AG09319 (cell line): ENCODE data around the gene DNAJC7.

Experiments used
- DNase-seq: peaks from one replicate; pipeline ENCODE4 v3.0.0-alpha.2; 2010; ENCODE audit warnings: low read depth; ENCODE audit errors: extremely low read depth
- TF ChIP-seq, protein P1 (sequence below): IDR thresholded peaks from 2 replicates; pipeline ENCODE4 v1.5.1; 2011; ENCODE audit warnings: low read depth, mild to moderate bottlenecking, inconsistent platforms, low read length, moderate library complexity

DNAJC7 gene

DNA sequence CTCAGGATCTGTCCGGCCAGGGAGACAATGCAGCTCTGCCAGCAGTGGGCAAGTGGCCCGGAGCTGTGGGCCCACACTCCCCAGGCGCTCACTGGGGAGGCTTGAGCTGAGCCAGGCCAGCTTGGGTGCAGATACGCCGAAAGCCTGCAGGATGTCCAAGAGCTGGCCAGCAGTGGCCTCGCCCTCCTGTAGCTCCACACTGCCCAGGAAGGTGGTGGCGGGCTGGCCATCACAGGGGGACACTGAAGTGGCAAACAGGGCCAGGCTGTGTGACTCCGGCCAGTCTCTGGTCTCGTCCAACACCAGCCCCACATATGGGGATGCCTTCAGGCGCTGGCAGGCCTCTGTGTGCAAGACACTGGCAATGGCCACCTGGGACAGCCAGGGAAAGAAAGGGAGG lies 23.6 kb upstream of the DNAJC7 start:
- DNase-seq: no peak
- TF ChIP-seq, protein P1, sequence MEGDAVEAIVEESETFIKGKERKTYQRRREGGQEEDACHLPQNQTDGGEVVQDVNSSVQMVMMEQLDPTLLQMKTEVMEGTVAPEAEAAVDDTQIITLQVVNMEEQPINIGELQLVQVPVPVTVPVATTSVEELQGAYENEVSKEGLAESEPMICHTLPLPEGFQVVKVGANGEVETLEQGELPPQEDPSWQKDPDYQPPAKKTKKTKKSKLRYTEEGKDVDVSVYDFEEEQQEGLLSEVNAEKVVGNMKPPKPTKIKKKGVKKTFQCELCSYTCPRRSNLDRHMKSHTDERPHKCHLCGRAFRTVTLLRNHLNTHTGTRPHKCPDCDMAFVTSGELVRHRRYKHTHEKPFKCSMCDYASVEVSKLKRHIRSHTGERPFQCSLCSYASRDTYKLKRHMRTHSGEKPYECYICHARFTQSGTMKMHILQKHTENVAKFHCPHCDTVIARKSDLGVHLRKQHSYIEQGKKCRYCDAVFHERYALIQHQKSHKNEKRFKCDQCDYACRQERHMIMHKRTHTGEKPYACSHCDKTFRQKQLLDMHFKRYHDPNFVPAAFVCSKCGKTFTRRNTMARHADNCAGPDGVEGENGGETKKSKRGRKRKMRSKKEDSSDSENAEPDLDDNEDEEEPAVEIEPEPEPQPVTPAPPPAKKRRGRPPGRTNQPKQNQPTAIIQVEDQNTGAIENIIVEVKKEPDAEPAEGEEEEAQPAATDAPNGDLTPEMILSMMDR: no peak

DNA sequence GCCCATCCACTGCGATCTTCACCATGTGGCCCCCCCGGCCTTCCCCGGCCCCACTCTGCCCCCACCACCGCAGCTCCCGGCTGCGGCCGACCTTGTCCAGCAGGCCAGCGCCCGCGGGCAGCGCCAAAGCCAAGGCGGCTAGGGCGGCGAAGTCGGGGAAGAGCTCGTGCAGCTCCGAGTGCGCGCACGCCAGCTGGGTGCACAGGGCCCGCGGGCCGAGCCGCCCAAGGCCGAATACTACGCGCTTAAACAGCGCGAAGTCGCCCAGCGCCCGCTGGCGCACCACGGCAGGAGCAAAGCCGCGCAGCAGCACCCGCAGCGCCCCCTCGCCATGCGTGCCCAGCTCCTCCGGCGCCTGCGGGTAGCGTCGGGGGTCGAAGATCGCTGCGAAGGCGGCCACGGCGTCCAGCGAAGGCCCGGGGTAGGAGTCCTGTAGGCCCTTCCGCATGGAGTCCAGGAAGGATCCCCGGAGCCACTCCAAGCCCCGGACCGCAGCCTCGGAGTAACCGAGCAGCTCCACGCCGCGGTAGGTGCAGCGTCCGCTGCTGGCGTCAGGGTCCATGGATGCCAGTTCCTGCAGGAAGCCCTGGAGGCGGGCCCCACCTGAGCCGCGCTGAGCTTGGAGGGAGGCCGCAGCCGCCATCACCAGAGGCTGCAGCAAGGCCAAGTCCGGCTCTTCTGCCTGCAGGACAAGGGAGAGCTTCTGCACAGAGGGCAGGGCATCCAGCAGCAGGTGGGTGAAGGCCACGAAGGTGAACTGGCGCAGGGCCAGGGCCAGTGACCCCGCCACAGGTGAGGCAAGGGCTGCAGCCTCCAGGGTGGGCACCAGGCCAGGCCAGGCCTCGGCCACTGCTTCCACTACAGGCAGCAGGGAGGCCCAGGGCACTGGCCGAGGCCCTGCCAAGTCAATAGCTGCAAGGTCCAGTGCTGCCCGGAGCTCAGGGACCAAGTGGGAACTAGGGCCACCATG lies 22.8 kb upstream of the DNAJC7 start:
- DNase-seq: no peak
- TF ChIP-seq, protein P1: no peak

- TF ChIP-seq, protein P1: no peak
- DNase-seq: no peak
Measured at GRCh38 chr17:42038221-42038973, 21.2 kb upstream of the DNAJC7 start.

GRCh38 chr17:42034059-42034458 lies 16.8 kb upstream of the DNAJC7 start:
- TF ChIP-seq, protein P1: no peak
- DNase-seq: no peak

- TF ChIP-seq, protein P1: no peak
- no peak for DNase-seq
Measured at GRCh38 chr17:42031584-42031983, 14.3 kb upstream of the DNAJC7 start.

DNA sequence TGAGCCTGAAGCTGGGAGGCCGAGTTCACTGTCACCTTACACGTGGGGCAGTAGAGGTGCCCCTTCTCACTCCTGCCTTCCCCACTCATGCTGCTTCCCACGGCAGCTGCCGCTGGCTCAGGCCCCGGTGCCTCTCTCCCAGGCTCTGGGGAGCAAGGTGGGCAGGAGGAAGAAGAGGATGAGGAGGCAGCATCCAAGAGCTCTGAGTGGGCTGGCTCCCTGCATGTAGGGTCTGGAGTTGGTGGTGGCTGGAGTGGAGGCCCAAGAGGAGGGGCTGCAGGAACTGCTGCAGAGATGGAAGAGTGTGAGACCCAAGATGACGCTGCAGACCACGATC lies 11.5 kb upstream of the DNAJC7 start:
- TF ChIP-seq, protein P1: no peak
- DNase-seq: no peak
